Loucy (cell line): Measurements from ENCODE around the gene FARP1.

ENCODE experiments used
- CTCF ChIP-seq: fragments of 200-600 bp; sonication (generic); conservative IDR thresholded peaks from 2 replicates; pipeline ENCODE4 v1.5.1; 2014; ENCODE audit warnings: mild to moderate bottlenecking, antibody characterized with exemption, low read length
- EZH2phosphoT487 ChIP-seq: fragments of 200-600 bp; IDR thresholded peaks from 2 replicates; pipeline ENCODE4 v1.6.1; 2018; ENCODE audit warnings: antibody characterized with exemption, mild to moderate bottlenecking, moderate library complexity, borderline replicate concordance

- no peak for TF ChIP-seq CTCF
- no peak for TF ChIP-seq EZH2phosphoT487
Measured at GRCh38 chr13:98422046-98422445, 279.2 kb downstream of the FARP1 start.
